ENCODE data around the gene AQP5. TPM values are rescaled to one million over a fixed set of nuclear protein-coding genes. Genes with fewer than 3 reads are reported as not detected.

The AQP5 gene
- total RNA-seq, result not detected

GRCh38 chr12:49961111-49961922, at the start of gene AQP5:
TSS of gene AQP5 (plus strand) at chr12:49961872. CDS start at chr12:49962018, 146 bp downstream.
- DNase-seq (ENCODE audit: low read depth in 2 of 3, low spot score in 2 of 3), result no peak

DNA sequence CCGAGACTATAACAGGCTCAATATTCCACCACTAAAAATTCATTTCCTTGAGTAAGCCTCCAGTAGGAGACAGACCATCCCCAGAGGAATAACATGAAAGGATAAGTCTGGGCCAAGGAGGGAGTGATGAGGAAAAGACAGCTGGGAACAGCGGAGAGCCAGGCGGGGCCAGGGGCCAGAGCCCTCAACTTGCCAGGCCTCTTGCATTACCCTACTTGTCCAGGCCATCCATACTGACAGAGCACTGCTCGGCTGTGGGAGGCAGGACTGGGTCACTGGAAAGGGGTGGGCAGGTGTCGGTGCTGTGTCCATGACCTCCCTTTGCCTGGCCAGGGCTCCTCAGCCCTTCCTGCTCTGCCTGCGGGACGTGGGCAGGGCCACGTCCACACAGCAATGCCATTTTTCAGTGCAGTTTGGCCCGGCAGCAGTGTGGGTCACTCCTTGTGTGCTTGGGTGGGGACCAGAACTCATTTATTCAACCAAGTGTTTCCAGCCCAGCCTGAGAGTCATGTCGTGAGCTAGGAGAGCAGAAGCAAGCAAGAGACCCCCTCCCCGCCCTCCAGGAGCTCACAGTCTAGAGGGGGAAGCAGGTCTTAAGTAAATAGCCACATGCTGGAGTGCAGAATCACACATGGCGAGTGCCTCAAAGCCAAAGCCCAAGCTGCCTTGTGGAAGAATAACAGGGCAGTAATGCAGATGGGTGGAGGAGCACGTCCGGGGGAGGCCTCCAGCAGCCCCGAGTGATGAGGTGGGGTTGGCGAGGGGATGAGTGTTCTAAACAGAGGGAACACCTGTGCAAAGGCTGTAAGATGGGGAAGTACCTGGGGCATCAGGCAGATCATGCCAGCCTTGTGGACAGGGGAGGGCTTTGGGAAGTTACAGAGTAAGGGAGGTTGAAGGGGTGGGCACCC, 49.1 kb upstream of the AQP5 start:
- DNase-seq (ENCODE audit: low read depth in 2 of 3, low spot score in 2 of 3), result no peak

DNA sequence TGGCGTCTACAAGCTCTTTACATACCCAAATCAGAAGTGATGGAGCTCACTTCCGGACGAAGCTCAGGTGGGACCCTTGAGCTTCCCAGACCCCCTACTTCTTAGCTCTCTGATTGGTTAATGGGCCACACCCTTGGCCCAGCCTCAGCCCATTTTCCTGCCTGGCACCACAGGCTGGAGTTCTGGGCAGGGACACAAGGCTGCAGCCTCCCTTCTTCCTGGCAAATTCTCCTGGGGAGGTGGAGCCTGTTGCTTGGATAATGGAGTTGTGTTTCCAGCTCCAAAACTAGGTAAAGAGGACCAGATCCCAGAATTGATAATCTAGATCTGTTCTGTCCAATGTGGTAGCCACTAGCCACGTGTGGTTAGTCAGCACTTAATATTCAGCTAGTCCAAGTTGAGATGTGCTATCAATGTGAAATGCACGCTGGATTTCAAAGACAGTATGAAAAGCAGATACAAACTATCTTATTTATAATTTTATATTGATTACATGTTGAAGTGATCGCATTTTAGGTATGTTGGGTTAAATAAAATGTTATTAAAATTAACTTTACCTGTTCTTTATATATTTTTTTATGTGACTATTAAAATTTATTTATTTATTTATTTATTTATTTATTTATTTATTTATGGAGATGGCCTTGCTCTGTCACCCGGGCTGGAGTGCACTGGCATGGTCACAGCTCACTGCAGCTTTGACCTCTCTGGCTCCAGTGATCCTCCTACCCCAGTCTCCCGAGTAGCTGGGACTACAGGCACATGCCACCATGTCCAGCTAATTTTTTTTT, 45.3 kb upstream of the AQP5 start:
- DNase-seq (ENCODE audit: low read depth in 2 of 3, low spot score in 2 of 3), result no peak

- no peak for DNase-seq (ENCODE audit: low read depth in 2 of 3, low spot score in 2 of 3)
These were observed 44.4 kb upstream of the AQP5 start for GRCh38 chr12:49917166-49917787.

- DNase-seq (ENCODE audit: low read depth in 2 of 3, low spot score in 2 of 3), result no peak
These were observed 43.9 kb upstream of the AQP5 start for GRCh38 chr12:49917788-49918173.

GRCh38 chr12:49920241-49920914, 41.3 kb upstream of the AQP5 start:
- no peak for DNase-seq (ENCODE audit: low read depth in 2 of 3, low spot score in 2 of 3)

- DNase-seq (ENCODE audit: low read depth in 2 of 3, low spot score in 2 of 3), result no peak
These were observed 40.8 kb upstream of the AQP5 start for GRCh38 chr12:49920915-49921286.

GRCh38 chr12:49921299-49921698, 40.4 kb upstream of the AQP5 start:
- no peak for DNase-seq (ENCODE audit: low read depth in 2 of 3, low spot score in 2 of 3)

DNA sequence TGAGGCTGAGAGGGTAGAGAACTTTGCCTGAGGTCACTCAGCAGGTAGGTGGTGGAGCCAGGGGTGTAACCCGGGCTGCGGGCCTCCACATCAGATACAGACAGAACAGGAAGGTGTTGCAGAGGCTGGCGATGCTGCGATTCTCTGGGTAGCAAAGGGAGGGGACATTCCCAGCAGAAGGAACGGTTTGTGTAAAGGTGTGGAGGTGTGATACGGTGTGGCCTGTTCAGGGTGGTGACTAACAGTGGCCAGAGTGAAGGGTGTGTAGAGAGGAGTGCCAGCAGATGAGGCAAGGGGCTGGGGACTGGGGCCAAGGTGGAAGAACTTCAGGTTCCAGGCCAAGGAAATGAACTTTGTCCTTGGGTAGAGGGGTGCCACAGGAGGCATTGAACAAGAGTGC, 39.7 kb upstream of the AQP5 start:
- no peak for DNase-seq (ENCODE audit: low read depth in 2 of 3, low spot score in 2 of 3)

GRCh38 chr12:49922349-49923034, 39.2 kb upstream of the AQP5 start:
- no peak for DNase-seq (ENCODE audit: low read depth in 2 of 3, low spot score in 2 of 3)

DNA sequence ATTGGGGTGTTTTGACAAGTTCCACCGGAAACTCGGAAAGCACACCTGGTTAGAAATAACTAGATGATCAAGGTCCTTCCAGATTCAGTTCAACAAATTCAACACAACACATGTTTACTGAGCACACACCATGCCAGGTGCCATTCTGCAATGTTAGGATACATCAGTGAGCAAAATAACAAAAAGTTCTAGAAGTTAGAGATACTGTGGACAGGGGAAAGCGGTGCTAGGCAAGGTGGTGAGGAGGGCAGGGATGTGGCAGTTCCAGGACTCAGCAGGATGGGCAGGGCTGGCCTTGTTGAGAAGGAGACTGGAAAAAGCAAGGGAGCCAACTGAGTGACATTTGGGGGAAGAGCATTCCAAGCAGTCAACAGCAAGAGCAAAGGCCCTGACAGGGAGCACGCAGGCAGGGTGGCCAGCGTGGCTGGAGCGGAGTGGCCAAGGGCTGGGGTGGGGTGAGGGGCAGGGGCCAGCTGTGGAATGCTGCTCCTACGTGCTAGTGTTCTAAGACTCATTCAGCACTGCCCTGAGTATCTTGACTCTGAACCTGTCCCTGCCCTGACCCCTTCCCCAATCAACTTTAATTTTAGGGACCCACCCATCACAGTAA, 38.5 kb upstream of the AQP5 start:
- DNase-seq (ENCODE audit: low read depth in 2 of 3, low spot score in 2 of 3), result no peak

DNA sequence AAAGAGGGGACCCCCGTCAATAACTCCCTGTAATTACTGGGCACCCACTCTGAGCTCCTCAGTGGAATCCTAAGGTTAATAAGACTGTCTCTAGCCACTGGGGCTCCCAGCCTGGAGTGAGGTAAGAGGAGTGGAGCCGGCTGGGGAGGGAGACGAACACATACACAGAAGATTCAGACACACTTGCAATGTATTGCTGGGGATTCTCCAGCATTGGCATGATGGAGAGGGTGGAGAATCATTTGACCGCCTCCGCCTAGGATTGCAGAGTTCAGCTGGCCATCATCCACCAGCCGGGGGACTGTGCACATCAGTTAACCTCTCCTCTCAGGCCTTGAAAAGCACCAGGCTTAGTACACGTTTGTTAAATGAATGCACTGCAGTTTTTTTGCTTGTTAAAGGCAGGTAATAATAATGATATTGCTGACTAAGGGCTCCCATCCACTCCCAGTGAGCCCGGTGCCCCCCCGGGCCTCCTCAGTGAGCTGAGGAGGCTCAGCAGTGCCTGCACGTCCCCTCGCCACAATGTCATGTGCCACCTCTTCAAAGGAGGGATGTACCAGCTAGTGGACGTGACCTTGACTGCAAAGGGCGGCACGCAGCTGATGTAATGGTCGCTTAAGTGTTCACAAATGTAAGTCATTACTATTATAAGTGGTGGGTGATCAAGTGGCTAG, 37.7 kb upstream of the AQP5 start:
- DNase-seq (ENCODE audit: low read depth in 2 of 3, low spot score in 2 of 3), result no peak

- DNase-seq (ENCODE audit: low read depth in 2 of 3, low spot score in 2 of 3), result no peak
These were observed 36.9 kb upstream of the AQP5 start for GRCh38 chr12:49924628-49925246.

- no peak for DNase-seq (ENCODE audit: low read depth in 2 of 3, low spot score in 2 of 3)
These were observed 36.1 kb upstream of the AQP5 start for GRCh38 chr12:49925433-49926204.

GRCh38 chr12:49928471-49928870, 33.2 kb upstream of the AQP5 start:
- DNase-seq (ENCODE audit: low read depth in 2 of 3, low spot score in 2 of 3), result no peak

GRCh38 chr12:49929581-49929980, 32.1 kb upstream of the AQP5 start:
- DNase-seq (ENCODE audit: low read depth in 2 of 3, low spot score in 2 of 3), result no peak
